ENCODE results near the gene HOXC11.

The HOXC11 gene

GRCh38 chr12:54026640-54027441 lies 53.9 kb downstream of the HOXC11 start:
- DNase-seq (ENCODE audit: low read depth) = no peak

More at GRCh38 chr12:54026640-54027441, 53.9 kb downstream of the HOXC11 start:
- H3K4me3 ChIP-seq (ENCODE audit: low read depth, low read length) = peak overlapping the region; percentile 21
